GM12878 (cell line): ENCODE data around the gene SEMA4A.

Source experiments
- CTCF ChIP-seq, 3 experiments: IDR thresholded peaks in 2 of 3; conservative IDR thresholded peaks in 1 of 3; 2 replicates each; pipeline ENCODE4 v1.5.1; 2011; ENCODE audit warnings: low read depth in 3 of 3, low read length in 3 of 3, mild to moderate bottlenecking in 3 of 3, control low read depth in 2 of 3, moderate library complexity in 2 of 3, inconsistent platforms in 1 of 3, mixed read lengths in 1 of 3; ENCODE audit not compliant: control insufficient read depth in 2 of 3, insufficient read depth in 1 of 3; ENCODE audit errors: extremely low read depth in 1 of 3
- IRF5 ChIP-seq: fragments of 450-650 bp; IDR thresholded peaks from 2 replicates; pipeline ENCODE4 v1.6.1; 2017; ENCODE audit warnings: borderline replicate concordance
- POLR2A ChIP-seq: IDR thresholded peaks from 2 replicates; pipeline ENCODE4 v1.6.1; 2011; ENCODE audit warnings: low read depth, mild to moderate bottlenecking, low read length
- POLR2AphosphoS5 ChIP-seq: IDR thresholded peaks from 2 replicates; pipeline ENCODE4 v1.6.1; 2011; ENCODE audit warnings: mild to moderate bottlenecking, low read length, inconsistent platforms
- TAF1 ChIP-seq: IDR thresholded peaks from 2 replicates; pipeline ENCODE4 v1.6.1; 2011; ENCODE audit warnings: mild to moderate bottlenecking, low read depth, low read length, borderline replicate concordance
- ZNF592 ChIP-seq: fragments of 450-650 bp; IDR thresholded peaks from 2 replicates; pipeline ENCODE4 v1.6.1; 2017; ENCODE audit warnings: mild to moderate bottlenecking, moderate library complexity

GRCh38 chr1:156128308-156128653 is 25.1 kb upstream of the SEMA4A start:
- TF ChIP-seq ZNF592 (no peak), CTCF (IDR thresholded peaks at IDR 0.05 in 2 of 3, conservative IDR thresholded peaks at IDR 0.05 in 1 of 3; ENCODE audit: control insufficient read depth in 2 of 3, extremely low read depth in 1 of 3, insufficient read depth in 1 of 3, low read depth in 3 of 3, low read length in 3 of 3) (no peak), TAF1 (no peak), POLR2AphosphoS5 (no peak), IRF5 (no peak), POLR2A (no peak)
